Uterus (tissue), 2 donors: ENCODE results near the gene RGL1.

Experiments used
- POLR2A ChIP-seq, 2 donors: fragments of 450-650 bp; IDR thresholded peaks; one replicate each; pipeline ENCODE4 v1.6.1; 2016; ENCODE audit warnings: antibody characterized with exemption in 2 of 2, mild to moderate bottlenecking in 1 of 2, moderate library complexity in 1 of 2
- TF ChIP-seq, protein P1 (sequence below), 4 experiments: fragments of 200-600 bp in 2 of 4; fragments of 450-650 bp in 2 of 4; sonication (generic) in 2 of 4; IDR thresholded peaks; one replicate each; pipeline ENCODE4 v1.5.1; 2016 to 2019; ENCODE audit warnings: antibody characterized with exemption in 4 of 4, mild to moderate bottlenecking in 2 of 4, moderate library complexity in 1 of 4

DNA sequence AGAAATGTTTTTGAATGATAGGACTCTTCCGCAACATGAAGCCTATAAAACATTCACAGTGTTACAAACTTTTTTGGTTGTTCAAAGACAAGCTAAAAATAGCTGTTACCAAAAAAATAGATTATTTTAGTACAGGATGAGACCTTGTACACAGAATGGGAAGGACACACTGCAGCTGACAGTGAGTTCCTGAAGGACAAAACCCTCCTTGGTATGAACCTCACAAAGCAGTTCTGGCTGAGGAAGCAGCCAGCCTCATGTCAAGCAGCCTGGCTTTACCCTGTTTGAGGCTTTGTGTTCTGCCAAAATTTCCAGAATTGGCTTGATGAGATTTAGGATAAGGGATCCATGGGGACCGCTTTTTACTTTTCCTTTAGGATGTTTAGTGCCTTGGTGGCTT lies 93.7 kb downstream of the RGL1 start:
- TF ChIP-seq, protein P1, sequence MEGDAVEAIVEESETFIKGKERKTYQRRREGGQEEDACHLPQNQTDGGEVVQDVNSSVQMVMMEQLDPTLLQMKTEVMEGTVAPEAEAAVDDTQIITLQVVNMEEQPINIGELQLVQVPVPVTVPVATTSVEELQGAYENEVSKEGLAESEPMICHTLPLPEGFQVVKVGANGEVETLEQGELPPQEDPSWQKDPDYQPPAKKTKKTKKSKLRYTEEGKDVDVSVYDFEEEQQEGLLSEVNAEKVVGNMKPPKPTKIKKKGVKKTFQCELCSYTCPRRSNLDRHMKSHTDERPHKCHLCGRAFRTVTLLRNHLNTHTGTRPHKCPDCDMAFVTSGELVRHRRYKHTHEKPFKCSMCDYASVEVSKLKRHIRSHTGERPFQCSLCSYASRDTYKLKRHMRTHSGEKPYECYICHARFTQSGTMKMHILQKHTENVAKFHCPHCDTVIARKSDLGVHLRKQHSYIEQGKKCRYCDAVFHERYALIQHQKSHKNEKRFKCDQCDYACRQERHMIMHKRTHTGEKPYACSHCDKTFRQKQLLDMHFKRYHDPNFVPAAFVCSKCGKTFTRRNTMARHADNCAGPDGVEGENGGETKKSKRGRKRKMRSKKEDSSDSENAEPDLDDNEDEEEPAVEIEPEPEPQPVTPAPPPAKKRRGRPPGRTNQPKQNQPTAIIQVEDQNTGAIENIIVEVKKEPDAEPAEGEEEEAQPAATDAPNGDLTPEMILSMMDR (IDR thresholded peaks at IDR 0.05), result no peak
- no peak for TF ChIP-seq POLR2A (IDR thresholded peaks at IDR 0.05)
